GM19452 (cell line): ENCODE measurements around the gene ANXA3.

Experiments
- ATAC-seq: cut with Tn5 transposase; IDR thresholded peaks from one replicate; pipeline ENCODE4 v1.9.1; 2021; ENCODE audit not compliant: unreplicated experiment

Gene ANXA3

DNA sequence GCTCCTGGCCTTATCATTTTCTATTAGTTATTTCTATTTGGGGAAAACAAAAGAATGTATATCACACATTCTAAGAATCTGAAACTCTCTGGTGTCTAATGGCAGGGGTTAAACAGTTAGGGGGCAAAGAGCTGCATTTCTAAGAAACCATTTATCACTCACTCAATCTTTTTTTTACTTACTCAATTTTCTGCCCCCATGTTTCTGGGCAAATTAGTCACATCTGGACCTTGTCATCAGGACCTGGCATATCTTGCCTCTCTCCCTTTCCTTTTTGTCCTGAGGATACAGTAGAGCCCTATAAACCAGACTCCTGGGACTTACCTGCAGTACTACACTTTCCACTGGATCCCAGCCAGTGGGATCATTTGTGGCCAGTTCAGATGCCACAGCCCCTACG is 89.1 kb downstream of the ANXA3 start:
- ATAC-seq = no peak

DNA sequence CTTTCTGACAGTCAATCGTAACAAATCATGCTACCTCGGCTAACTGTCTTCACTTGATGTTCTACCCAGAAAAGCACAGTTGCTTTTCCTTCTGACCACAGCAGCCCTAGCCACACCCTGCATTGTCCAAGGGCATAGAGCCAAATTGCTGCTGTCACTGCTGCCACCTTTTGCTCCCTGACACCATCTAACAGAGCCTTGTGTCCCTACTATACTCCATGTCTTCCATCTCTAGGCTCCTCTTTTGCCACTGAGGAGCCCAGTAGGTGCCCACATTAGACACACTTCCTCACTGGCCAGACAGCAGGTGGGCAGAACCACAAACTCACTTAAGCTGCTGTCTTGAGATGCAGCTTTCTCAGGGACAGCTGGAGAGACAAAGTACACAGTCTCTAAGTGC is 91.4 kb downstream of the ANXA3 start:
- no peak for ATAC-seq

DNA sequence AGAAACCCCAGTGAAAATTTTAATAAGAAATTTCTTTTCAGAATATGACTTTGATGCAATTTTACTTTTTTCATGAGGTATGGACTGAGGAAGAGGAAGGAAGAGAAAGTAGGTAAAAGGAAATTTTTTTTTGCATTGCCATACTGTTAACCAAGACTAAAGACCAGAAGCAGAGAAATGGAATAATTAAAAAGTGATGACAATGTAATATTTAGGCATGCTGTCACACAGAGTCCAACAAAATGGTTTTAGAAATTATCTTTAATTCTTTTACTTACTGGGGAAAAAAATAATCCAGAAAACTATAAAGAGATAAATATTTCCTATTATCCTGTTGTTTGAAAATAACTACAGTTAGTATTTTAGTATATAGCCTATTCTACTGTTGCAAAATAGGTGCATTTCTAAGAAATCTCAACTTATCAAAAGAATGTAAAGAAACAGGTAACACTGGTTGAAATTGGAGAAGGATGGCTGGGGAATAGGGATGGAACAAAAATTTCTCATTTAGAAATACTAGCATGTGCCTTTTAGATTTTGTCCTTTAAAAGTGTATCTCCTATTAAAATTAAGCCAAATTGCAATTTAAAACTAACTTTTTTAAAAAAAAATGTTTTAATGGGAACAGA is 92.6 kb downstream of the ANXA3 start:
- ATAC-seq = no peak

- ATAC-seq = peak; percentile 93
These were observed 93.3 kb downstream of the ANXA3 start for GRCh38 chr4:78644744-78645330.

- ATAC-seq = no peak
These were observed 94.5 kb downstream of the ANXA3 start for GRCh38 chr4:78645853-78646757.

- no peak for ATAC-seq
These were observed 95.7 kb downstream of the ANXA3 start for GRCh38 chr4:78647272-78647671.

- no peak for ATAC-seq
These were observed 97.2 kb downstream of the ANXA3 start for GRCh38 chr4:78648640-78649363.

GRCh38 chr4:78650106-78651024 is 98.8 kb downstream of the ANXA3 start:
- no peak for ATAC-seq

GRCh38 chr4:78651250-78651860 is 99.8 kb downstream of the ANXA3 start:
- no peak for ATAC-seq

GRCh38 chr4:78652282-78652876 is 100.8 kb downstream of the ANXA3 start:
- no peak for ATAC-seq

DNA sequence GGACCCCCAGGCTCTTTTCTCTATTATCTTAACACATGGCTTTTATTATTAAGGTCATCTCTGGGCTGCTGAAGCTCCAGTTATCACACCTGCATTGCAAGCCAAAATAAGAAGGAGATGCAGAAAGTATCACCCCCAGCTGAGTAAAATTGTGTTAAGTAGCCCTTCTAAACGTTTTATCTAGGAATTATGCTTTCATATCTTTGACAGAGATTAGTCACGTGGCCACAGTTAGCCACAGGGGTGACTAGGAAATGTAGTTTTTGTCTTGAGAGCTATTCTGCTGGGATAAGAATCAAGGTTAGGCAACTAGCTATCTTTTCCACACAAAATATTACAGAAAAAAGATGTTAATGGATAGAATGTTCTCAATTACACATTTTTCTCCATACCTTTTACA is 102.1 kb downstream of the ANXA3 start:
- no peak for ATAC-seq

GRCh38 chr4:78654807-78655206 is 103.2 kb downstream of the ANXA3 start:
- no peak for ATAC-seq

DNA sequence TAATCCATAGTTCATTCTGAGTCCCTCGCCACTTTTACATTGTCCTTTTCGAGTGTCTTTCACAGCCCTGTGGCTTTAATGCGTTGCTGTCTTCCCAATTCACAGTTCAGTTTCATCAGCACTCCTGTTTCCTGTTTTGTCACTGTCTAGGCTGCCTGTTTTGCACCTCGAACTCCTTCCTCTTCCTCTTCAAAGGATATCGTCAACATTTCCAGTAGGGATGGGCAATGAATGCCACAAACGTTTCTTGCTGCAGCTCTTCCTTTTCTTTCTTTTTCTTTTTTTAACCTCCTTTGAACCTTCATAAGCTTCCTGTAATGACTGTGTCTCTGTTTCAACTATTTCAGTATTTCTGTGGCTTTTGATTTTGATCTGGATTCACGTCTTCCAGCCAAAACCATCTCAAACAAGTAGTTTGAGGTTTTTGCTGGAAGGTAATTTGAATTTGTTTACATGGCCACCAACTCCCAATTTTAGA is 105.4 kb downstream of the ANXA3 start:
- no peak for ATAC-seq

- no peak for ATAC-seq
These were observed 107.7 kb downstream of the ANXA3 start for GRCh38 chr4:78659264-78659663.

DNA sequence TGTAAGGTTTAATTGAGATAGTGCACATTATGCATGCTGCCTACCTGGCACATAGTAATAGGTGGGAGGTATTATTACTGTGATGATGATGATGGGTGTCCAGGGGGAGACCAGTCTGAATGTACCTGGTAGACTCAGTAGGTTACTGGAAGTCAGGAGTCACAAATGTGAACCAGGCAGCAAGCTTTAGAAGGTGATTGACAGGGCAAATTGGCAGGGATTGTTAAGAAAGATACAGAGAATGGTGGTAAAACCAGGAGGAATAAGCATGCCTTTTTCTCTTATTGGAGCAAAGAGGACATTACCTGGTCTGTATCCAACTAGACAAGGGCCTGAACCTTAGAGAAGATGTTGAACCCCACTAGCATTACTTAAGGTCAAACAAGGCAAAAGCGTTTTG is 108.1 kb downstream of the ANXA3 start:
- ATAC-seq = no peak
